ENCODE measurements around the gene UTS2R.

The UTS2R gene

GRCh38 chr17:82389379-82389778, 17.8 kb downstream of the UTS2R start:
- DNase-seq (ENCODE audit: low spot score) = no peak

GRCh38 chr17:82390015-82390859, 18.7 kb downstream of the UTS2R start:
- DNase-seq (ENCODE audit: low spot score) = no peak

- no peak for DNase-seq (ENCODE audit: low spot score)
Measured at GRCh38 chr17:82390860-82391435, 19.4 kb downstream of the UTS2R start.

DNA sequence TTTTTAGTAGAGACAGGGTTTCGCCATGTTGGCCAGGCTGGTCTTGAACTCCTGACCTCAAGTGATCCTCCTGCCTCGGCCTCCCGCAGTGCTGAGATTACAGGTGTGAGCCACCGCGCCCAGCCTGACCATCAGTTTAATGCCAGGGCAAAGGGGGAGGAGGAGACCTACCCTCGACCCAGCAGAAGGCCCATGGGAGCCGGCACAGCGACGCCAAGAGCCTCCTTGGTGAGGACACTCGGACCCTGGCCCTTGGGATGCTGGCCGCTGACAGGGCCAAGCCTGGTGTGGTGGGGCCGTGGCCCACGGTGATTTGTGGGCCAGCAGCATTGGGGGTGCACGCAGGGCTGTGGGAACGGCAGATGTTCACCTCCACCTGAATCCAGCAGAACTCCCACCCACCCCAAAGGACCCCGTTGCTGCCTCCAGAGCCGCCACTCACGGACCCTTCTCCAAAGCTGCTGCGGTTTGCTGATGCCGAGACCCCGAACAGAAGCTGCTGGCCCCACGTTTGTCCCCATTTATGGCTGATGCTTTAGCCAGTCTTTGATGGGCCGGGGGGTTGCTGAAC, 20.0 kb downstream of the UTS2R start:
- DNase-seq (ENCODE audit: low spot score) = no peak

DNA sequence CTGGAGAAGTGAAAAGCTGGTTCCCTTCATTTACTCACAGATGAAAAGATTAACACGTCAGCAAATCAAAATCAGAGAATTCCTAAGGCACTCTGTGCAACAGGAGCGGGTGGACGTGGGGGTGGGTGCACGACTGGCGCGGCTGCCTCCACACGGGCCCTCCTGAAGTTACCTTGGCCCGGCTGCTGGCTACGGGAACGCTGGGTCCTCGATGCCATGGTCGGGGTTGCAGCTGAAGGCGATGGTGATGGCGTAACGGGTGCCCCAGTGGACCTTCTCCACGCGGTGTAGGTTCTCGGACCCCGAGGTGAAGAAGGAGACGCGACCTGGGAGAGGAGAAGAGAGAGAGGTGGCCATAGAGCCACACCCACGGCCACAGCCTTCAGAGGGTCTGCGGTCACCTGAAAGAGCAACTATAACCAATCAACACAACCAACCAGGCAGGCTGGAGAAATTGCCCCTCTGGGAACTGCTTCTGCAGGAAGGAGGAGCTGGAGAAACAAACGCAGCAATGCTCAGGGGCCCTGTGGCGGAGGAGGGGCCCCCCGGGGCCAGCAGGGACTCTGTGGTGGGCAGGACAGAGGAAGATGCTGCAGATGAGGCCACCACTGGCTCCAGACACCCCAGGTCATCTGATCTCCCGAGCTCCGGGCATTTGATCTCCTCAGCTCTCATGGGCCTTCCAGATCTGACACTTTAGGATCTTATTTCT, 20.8 kb downstream of the UTS2R start:
- no peak for DNase-seq (ENCODE audit: low spot score)

DNA sequence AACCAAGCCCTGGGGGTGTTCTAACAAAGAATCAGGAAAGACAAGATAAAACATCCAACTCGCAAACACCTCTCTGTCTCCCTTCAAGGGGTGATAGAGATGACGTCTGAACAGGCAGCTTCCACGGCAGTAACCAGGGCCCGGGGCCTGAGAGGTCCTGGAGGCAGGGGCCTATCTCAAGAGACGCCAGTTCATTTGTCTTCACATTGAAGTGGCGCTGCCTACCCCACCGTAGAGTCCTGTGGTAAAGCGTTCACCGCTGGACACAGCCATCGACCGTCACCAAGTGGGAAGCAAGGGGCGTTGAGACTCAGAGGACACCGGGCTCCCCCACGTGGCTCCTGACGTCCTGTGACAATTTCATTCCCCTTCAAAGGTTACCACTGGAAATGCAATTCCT, 21.4 kb downstream of the UTS2R start:
- no peak for DNase-seq (ENCODE audit: low spot score)

DNA sequence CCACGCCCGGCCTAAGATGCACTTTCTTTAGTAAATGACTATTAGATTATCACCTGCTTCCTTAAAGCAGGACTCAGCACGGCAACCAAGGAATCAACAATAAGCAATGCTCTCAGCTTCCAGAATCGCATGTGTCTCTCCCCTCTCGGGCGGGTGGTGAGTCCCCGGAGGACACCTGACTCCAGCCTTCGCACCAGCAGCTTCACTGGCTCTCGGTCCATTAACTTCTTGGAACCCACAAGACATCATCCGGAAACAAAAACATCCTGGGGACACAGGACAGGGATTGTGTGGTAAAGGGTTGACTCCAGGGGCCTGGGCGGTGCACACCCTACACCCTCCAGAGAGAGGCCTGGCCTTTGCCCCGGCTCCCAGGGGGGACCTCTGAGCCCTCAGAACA, 22.7 kb downstream of the UTS2R start:
- DNase-seq (ENCODE audit: low spot score) = no peak

- no peak for DNase-seq (ENCODE audit: low spot score)
Measured at GRCh38 chr17:82396601-82397435, 25.3 kb downstream of the UTS2R start.

DNA sequence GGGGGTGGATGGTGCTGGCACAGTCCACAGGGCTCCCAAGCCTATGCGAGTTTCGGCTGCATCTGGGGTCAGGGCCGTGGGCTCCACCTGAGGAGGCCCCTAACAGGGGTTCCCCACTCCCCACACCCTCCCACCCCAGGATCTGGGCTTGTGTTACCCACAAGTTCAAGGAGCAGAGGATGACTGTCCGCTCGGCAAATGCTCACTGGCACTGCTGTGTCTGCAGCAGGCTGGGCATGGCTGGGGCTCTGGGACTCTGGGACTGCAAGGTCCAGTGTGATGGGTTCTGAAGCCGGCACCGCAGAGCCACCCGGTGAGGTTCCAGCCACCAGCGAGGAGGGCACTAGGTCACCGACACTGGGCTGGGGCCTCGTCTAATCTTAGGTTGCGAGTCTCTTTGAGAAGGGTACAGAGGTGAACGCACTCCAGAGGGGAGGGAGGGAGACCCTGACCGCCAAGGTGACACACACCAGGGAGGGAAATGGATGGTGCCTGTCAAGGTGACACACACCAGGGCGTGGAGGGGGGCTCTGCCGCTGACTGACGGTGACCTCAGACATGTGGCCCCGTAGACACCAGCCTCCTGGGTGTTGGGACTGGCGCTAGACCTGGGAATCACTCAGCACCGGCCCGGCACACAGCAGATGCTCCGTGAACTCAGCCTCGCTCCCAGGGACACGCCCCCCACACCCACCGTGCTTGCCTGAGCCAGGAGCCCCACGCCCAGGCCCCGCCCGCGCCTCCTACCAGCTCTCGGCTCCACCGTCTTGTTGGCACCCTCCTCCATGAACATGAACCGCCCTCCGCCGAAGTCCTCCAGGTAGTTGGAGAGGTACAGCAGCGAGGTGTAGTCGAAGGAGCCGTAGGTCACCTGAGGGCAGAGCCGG, 26.1 kb downstream of the UTS2R start:
- DNase-seq (ENCODE audit: low spot score) = peak; percentile 38

DNA sequence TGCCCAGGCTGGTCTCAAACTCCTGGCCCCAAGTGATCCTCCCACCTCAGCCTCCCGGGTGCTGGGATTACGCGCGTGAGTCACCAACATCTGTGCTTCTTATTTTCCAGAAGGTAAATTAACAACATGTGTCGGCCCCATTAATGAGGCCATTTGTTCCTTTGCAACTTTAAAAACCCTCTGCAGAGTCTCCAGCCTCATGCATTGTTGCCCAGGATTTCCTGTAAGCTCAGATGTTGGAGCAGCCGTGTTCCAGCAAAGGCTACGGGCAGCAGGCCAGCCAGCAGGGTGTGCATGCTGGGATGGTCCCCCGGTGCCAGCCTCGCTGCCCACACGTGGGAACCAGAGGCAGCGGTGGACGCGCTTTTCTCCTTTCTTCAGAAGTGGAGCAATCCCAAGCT, 27.5 kb downstream of the UTS2R start:
- no peak for DNase-seq (ENCODE audit: low spot score)

DNA sequence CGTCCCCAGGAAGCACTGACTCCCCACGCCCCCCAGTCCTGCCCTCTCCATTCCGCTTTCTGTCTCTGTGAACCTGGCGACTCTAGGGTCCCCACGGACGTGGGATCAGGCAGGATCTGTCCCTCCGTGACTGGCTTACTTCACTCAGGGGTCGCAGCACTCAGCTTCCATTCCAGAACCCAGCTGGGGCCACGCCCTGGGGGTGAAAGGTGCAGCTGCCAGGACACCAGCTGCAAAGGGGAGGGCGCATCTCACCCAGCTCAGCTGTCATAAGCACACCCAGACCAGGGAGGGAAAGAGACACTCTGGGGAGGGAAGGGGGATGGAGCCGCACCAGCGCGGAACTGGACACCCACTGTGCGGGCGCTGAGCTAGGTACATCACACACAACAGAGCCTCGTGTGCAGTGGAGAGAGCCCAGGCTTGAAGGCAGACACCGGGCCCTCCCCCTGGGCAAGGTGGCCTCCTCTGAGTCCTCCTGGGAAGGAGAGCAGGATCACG, 28.1 kb downstream of the UTS2R start:
- no peak for DNase-seq (ENCODE audit: low spot score)

GRCh38 chr17:82400206-82400605, 28.6 kb downstream of the UTS2R start:
- no peak for DNase-seq (ENCODE audit: low spot score)

- no peak for DNase-seq (ENCODE audit: low spot score)
Measured at GRCh38 chr17:82400830-82401229, 29.3 kb downstream of the UTS2R start.

DNA sequence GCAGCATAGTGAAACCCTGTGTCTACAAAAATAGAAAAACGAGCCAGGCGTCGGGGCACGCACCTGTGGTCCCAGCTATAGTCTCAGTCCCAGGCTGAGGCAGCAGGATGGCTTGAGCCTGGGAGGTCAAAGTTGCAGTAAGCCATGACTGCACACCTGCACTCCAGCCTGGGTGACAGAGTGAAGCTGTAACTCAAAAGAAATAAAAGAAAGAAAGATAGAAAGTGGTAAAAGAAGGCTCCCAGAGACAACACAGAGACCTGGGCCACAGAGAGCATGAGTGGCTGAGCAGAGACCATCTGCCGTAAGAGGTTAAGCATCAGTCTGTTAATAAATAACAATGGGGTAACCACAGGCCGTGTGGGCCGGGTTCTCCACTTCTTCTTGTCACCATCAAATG, 31.3 kb downstream of the UTS2R start:
- no peak for DNase-seq (ENCODE audit: low spot score)

DNA sequence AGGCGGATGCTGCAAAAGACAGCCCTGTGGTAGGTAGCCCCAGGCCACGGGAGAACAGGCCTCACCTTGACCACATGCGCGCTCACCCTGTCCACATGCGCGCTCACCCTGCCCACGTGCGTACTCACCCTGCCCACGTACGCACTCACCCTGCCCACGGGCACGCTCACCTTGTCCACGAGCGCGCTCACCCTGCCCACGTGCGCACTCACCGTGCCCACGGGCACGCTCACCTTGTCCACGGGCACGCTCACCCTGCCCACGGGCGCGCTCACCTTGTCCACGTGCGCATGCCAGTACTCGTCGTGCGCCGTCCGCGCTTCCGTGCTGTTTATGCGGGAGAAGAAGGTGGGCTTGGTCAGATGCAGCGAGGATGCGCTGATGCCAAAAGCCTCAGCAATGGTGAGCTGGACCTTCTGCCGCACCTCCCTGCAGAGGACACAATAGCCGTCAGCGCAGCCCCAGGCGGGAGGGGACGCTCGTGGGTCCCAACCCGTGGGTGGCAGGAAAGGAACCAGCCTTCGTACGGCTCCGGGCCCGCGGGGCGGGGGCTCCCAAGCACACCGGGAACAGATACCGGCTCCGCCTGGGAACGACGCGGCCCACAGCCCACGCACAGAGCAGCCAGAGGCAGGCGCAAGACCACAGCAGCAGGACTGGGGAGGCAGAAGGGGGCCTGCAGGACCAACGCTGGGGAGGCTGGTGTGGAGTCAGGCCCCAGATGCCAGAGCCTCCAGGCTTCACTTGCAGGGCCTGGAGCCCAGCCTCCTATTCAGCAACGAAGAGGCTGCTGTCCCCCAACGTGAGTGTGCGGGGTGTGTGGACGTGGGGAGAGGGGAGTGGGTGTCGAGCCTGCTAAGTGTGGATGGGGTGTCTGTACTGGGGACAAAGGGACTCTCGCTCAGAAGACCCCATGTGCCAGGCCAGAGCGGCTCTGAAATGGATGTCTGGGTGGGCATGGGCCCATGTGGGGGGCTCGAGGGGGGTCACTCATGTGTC, 32.4 kb downstream of the UTS2R start:
- DNase-seq (ENCODE audit: low spot score) = no peak

- DNase-seq (ENCODE audit: low spot score) = no peak
Measured at GRCh38 chr17:82405051-82405450, 33.5 kb downstream of the UTS2R start.

GRCh38 chr17:82406131-82406671, 34.6 kb downstream of the UTS2R start:
- no peak for DNase-seq (ENCODE audit: low spot score)

DNA sequence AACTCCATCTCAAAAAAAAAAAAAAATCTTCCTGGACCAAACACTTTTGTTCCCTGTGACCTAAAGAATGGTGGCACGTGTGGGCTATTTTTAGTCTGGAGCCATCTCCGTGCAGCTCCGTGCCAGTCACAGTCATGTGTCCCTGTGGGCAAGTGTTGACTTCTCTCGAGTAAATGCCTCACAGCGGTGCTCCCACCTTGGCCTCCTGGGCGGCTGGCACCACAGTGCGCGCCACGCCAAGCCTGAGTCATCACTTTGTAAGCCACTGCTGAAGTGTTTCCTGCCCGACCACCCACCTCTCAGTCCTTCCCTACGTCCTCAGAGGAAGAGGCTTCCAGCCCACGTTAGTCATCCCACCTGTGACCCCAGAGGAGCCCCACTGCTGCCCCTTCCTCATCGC, 35.7 kb downstream of the UTS2R start:
- DNase-seq (ENCODE audit: low spot score) = no peak

DNA sequence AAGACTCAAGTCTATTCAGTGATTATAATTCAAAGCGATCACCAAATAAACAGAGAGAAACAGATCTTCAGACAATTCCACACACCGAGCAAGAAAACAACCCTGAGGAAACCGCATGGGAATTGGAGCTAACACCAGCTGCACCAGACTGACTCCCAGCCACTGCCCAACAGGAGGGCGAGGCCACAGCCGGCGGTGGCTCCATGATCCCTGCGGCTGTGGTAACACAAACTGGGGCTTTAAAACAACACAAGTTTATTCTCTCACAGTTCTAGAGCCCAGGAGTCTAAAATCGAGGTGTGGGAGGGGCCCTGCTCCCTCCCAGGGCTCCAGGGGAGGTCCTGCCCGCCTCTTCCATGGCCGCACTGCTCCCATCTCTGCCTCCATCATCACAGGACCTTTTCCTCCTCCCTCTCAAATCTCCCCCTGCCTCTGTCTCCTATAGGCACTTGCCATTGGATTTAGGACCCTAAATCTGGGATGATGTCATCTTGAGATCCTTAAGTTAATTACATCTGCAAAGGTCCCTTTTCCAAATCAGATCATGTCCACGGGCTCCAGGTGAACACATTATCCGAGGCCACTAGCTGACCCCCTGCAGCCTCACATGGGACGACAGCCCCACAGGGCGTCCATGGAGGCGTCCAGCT, 36.8 kb downstream of the UTS2R start:
- no peak for DNase-seq (ENCODE audit: low spot score)

All from hematopoietic multipotent progenitor cell treated with erythropoietin and hydrocortisone succinate and interleukin-3 and kit ligand, for 15 days (in vitro differentiated cells).